Measurements from ENCODE around the gene XRN1.

DNA sequence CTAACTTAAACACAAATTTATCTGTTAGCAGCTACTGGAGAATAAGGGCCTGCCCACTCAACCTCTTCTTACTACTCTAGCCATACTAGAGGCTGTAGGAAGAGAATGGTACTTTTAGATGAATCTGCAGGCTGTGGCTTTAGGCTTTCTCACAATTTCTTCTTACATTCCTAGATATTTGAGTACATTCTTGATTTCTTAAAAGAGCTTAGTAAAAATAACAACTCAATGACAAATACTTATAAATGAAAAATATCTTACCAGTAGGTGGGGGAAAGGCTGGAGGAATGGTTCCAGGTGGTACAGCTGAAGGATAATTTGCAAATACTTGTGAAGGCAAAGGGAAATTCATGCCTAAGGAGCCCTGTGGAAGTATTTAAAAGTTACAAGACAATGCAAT, 129.5 kb downstream of the XRN1 start:
- TF ChIP-seq CTCF (IDR thresholded peaks at IDR 0.05), result no peak
- TF ChIP-seq POLR2A (IDR thresholded peaks at IDR 0.05), result no peak
